Thymus (tissue), 11 donors: ENCODE results near the gene PAGR1. TPM values are rescaled to one million over a fixed set of nuclear protein-coding genes. Genes with fewer than 3 reads are reported as not detected.
A peak's percentile ranks its signal among the peaks of the same experiment; 100 is the strongest.
"Not testable (repeated sequence)": the region's sequence is repeated elsewhere in the genome, so short reads cannot be mapped to it uniquely, and the experiment has no call there.

ENCODE experiments used
- DNase-seq, 9 donors: peaks; one replicate each; pipeline ENCODE4 v3.0.0-alpha.2; 2013; ENCODE audit warnings: low spot score in 9 of 9, low read depth in 6 of 9, missing footprints in 1 of 9
- H3K27ac ChIP-seq, 2 donors: one replicate each; pipeline ENCODE4 v1.5.1; 2013; ENCODE audit warnings: control low read depth in 1 of 2, low read depth in 1 of 2, low read length in 1 of 2, mild to moderate bottlenecking in 1 of 2, moderate library complexity in 1 of 2
- H3K27me3 ChIP-seq, 2 donors: one replicate each; pipeline ENCODE4 v1.5.1; 2013; ENCODE audit warnings: low read length in 1 of 2; ENCODE audit not compliant: control insufficient read depth in 2 of 2, insufficient read depth in 1 of 2
- H3K36me3 ChIP-seq, 2 donors: one replicate each; pipeline ENCODE4 v1.5.1; 2013; ENCODE audit warnings: low read length in 1 of 2, mild to moderate bottlenecking in 1 of 2, moderate library complexity in 1 of 2; ENCODE audit not compliant: control insufficient read depth in 2 of 2, insufficient read depth in 2 of 2
- H3K4me1 ChIP-seq, 2 donors: one replicate each; pipeline ENCODE4 v1.5.1; 2013; ENCODE audit warnings: low read length in 2 of 2; ENCODE audit not compliant: control insufficient read depth in 2 of 2, insufficient read depth in 2 of 2
- H3K4me3 ChIP-seq, 2 donors: one replicate each; pipeline ENCODE4 v1.5.1; 2013; ENCODE audit warnings: low read length in 2 of 2, control low read depth in 1 of 2, mild to moderate bottlenecking in 1 of 2
- H3K9me3 ChIP-seq, 2 donors: one replicate each; pipeline ENCODE4 v1.5.1; 2013; ENCODE audit warnings: low read length in 1 of 2, mild to moderate bottlenecking in 1 of 2; ENCODE audit not compliant: control insufficient read depth in 2 of 2, insufficient read depth in 1 of 2
- WGBS: extraction: QIAGEN DNeasy Blood & Tissue Kit; methylation state at CpG from one replicate; pipeline ENCODE4 v1.1.7; 2013; 5-methylcytosine and 5-hydroxymethylcytosine counted together
- polyA plus RNA-seq: library from polyadenylated mRNA; stranded (reverse); fragments of 200-250 nt; gene quantifications from one replicate; pipeline ENCODE4 v1.2.3, GENCODE V29; 2013
- total RNA-seq: library from RNA; stranded (reverse); fragments of 120-200 nt; gene quantifications from one replicate; pipeline ENCODE4 v1.2.4, GENCODE V29; 2013
- donor health status: healthy.

The PAGR1 gene
- total and polyA plus RNA-seq, 2 donors, result 36.0 to 44.4 TPM

DNA sequence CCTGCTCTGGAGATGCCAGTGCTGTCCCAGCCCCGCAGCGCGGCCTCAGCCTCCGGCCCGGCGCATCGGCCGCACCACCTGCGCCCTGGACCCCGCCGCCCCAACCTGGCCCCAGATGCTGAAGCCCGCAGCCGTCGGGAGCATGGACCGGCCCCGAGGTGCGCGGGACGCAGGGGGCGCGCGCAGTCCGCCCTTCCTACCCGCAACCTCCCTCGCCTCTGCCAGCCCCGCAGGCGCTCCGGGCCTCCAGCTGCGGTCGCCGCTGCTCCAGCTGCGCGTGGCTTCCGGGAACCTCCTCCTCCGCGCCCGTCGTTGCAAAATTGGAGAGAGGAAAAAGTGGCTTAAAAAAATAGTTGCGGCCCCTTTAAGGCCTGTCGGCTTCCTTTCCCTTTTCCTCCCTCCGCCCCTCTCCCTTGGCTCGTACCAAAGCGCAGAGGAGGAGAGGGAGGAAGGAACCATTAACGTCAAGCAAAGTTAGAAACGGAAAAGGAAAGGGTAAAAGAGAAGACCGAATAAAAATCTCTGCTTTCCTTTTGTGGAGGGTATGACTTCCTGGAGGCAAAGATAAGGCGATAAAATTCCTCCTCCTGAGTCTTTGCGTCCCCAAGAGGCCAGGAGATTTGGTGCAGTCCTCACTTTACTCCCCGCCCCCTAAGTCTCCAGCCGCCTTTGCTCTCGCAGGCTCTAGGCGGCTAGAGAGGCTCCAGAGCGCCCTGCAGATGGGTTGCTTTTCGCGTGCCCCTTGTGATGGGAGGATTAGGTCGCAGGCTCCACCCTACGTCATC lies 47.1 kb downstream of the PAGR1 start, which contains the start of gene CDIPT:
Gene CDIPT (minus strand): TSS at position 343 of the 785 bp plus-strand sequence. CDS start 369 bp downstream, outside the sequence.
- Histone ChIP-seq H3K4me1 (peaks cover 5 to 22% of the 10 kb centered on the region in 2 donors), H3K27ac (peak within 1 kb of the TSS; percentile 94 to 99), H3K9me3 (no peaks in the 10 kb centered on the region), H3K27me3 (peaks cover 0 to 2% of the 10 kb centered on the region in 2 donors), H3K36me3 (peaks cover 27 to 33% of the 10 kb centered on the region in 2 donors), H3K4me3 (peak within 1 kb of the TSS; percentile 89 to 92)
- DNase-seq, result peak; percentile 90 to 99 (median 96)
- under 1% methylated on average over 57 of the region's 57 CpGs for WGBS

DNA sequence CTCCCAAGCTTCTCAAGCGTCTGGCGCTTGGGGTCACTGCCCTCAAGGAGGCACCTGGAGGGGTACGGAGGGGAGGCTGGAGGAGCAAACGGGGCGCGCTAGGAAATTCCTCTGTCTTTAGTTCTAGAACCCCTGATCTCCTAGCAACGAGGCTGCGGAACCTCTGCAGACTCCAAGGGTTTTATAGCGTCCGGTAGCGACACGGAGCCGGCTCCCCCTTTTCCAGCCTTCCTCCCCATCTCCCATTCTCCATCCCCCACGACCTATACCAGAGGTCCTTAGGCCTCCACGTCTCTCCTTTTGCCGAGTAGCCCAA lies 47.7 kb downstream of the PAGR1 start:
- Histone ChIP-seq H3K4me3 (no peak overlapping the region), H3K4me1 (peaks cover 5 to 22% of the 10 kb centered on the region in 2 donors), H3K27me3 (peaks cover 0 to 2% of the 10 kb centered on the region in 2 donors), H3K27ac (peak overlapping the region in 1 of 2 donors; percentile 99), H3K36me3 (peaks cover 22 to 28% of the 10 kb centered on the region in 2 donors), H3K9me3 (no peaks in the 10 kb centered on the region)
- DNase-seq, result no peak
- 38% methylated on average over 16 of the region's 16 CpGs for WGBS

DNA sequence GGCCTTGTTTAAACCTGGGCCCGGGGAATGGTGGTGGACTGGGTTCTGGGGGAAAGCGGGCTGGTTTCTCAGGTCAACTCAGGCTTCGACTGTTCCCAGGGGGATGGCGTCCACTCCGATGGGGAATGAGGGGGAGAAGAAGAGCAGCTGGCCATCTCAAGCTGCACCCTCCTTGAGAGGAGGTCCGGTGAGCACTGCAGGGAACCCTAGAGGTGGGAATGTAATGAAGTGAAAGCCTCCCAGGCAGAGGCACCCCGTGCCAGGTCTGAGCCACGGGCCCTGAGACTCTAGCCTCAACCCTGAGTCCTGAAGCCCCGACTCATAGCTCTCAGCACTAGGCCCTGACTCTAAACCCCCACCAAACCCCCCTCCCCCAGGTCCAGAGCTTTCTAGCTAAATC lies 48.3 kb downstream of the PAGR1 start:
- 90% methylated on average over 9 of the region's 9 CpGs for WGBS
- no peak overlapping the region for H3K4me3 ChIP-seq
- no peaks in the 10 kb centered on the region for H3K9me3 ChIP-seq
- H3K4me1 ChIP-seq, result peaks cover 5 to 22% of the 10 kb centered on the region in 2 donors
- peaks cover 16 to 22% of the 10 kb centered on the region in 2 donors for H3K36me3 ChIP-seq
- DNase-seq, result no peak
- H3K27me3 ChIP-seq, result peaks cover 0 to 2% of the 10 kb centered on the region in 2 donors
- no peak overlapping the region for H3K27ac ChIP-seq

DNA sequence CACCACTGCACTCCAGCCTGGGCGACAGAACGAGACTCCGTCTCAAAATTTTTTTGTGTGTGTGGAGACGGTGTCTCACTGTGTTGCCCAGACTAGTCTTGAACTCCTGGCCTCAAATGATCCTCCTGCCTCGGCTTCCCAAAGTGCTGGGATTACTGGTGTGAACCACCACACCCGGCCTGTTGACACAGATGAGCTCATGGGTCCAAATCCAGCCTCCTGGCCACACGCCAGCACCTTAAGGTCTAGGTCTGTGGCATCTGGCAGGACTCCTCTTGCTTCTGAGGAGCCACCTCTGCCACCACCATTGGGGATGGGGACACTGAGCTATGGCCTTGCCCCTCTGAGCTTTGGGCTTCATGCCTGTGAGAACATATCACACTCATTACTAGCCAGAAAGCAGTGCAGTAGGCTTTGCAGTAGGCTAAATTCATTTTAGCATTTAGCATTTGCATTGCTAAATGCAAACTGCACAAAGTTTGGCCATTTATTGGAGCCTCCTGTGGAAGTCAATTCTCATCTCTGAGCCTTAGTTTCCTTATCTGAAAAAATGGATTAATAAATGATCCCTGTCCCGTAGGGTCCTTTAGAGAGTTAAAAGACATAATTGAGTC lies 52.6 kb downstream of the PAGR1 start:
- H3K27me3 ChIP-seq, result peaks cover 0 to 12% of the 10 kb centered on the region in 2 donors
- peaks cover 0 to 4% of the 10 kb centered on the region in 2 donors for H3K4me1 ChIP-seq
- WGBS, result 94% methylated on average over 8 of the region's 8 CpGs

DNA sequence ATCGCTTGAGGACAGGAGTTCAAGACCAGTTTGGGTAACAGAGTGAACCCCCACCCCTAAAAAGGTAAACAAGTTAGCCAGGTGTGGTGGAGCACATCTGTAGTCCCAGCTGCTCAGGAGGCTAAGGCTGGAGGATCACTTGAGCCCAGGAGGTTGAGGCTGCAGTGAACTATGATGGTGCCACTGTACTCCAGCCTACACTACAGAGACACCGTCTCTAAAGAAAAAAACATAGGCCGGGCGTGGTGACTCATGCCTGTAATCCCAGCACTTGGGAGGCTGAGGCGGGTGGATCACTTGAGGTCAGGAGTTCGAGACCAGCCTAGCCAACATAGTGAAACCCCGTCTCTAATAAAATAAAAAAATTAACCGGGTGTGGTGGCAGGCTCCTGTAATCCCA lies 53.1 kb downstream of the PAGR1 start:
- H3K27me3 ChIP-seq, result peaks cover under 1 to 16% of the 10 kb centered on the region in 2 donors
- H3K36me3 ChIP-seq, H3K27ac ChIP-seq, H3K4me3 ChIP-seq, H3K4me1 ChIP-seq, DNase-seq, H3K9me3 ChIP-seq: not testable (repeated sequence)
- WGBS, result 97% methylated on average over 8 of the region's 8 CpGs

More for the DNA sequence above, 52.6 kb downstream of the PAGR1 start:
- Histone ChIP-seq H3K27ac (no peak overlapping the region), H3K4me3 (no peak overlapping the region), H3K36me3 (no peaks in the 10 kb centered on the region), H3K9me3 (no peaks in the 10 kb centered on the region)
- DNase-seq, result no peak

Other genes starting within 250 kb of the PAGR1 start
- gene SPN, start 152.9 kb upstream of the PAGR1 start, total RNA-seq, result 48.7 TPM
- 49.3 TPM for gene SPN, start 152.9 kb upstream of the PAGR1 start, polyA plus RNA-seq
- 16.9 TPM for gene QPRT, start 137.0 kb upstream of the PAGR1 start, total RNA-seq
- gene QPRT, start 137.0 kb upstream of the PAGR1 start, polyA plus RNA-seq, result 8.6 TPM
- 16.7 TPM for gene C16orf54, start 70.2 kb upstream of the PAGR1 start, total RNA-seq
- gene C16orf54, start 70.2 kb upstream of the PAGR1 start, polyA plus RNA-seq, result 19.0 TPM
- gene ZG16, start 37.9 kb upstream of the PAGR1 start, total RNA-seq, result 0.09 TPM
- gene ZG16, start 37.9 kb upstream of the PAGR1 start, polyA plus RNA-seq, result 0.27 TPM
- 105 TPM for gene KIF22, start 25.4 kb upstream of the PAGR1 start, total RNA-seq
- gene KIF22, start 25.4 kb upstream of the PAGR1 start, polyA plus RNA-seq, result 82.5 TPM
- gene MAZ, start 9.6 kb upstream of the PAGR1 start, total RNA-seq, result 192 TPM
- 178 TPM for gene MAZ, start 9.6 kb upstream of the PAGR1 start, polyA plus RNA-seq
- 0.85 TPM for gene PRRT2, start 4.0 kb upstream of the PAGR1 start, total RNA-seq
- 1.0 TPM for gene PRRT2, start 4.0 kb upstream of the PAGR1 start, polyA plus RNA-seq
- gene MVP, start 4.3 kb downstream of the PAGR1 start, total RNA-seq, result 49.0 TPM
- gene MVP, start 4.3 kb downstream of the PAGR1 start, polyA plus RNA-seq, result 165 TPM
- 44.1 TPM for gene CDIPT, start 47.1 kb downstream of the PAGR1 start, total RNA-seq
- gene CDIPT, start 47.1 kb downstream of the PAGR1 start, polyA plus RNA-seq, result 73.3 TPM
- gene SEZ6L2, start 83.4 kb downstream of the PAGR1 start, total RNA-seq, result 0.66 TPM
- gene SEZ6L2, start 83.4 kb downstream of the PAGR1 start, polyA plus RNA-seq, result 0.98 TPM
- gene ASPHD1, start 84.3 kb downstream of the PAGR1 start, total RNA-seq, result 0.09 TPM
- 0.46 TPM for gene ASPHD1, start 84.3 kb downstream of the PAGR1 start, polyA plus RNA-seq
- gene KCTD13, start 110.1 kb downstream of the PAGR1 start, total RNA-seq, result 4.4 TPM
- gene KCTD13, start 110.1 kb downstream of the PAGR1 start, polyA plus RNA-seq, result 16.9 TPM
- 61.4 TPM for gene TMEM219, start 145.9 kb downstream of the PAGR1 start, total RNA-seq
- 155 TPM for gene TMEM219, start 145.9 kb downstream of the PAGR1 start, polyA plus RNA-seq
- gene TAOK2, start 157.7 kb downstream of the PAGR1 start, total RNA-seq, result 18.5 TPM
- gene TAOK2, start 157.7 kb downstream of the PAGR1 start, polyA plus RNA-seq, result 28.7 TPM
- gene HIRIP3, start 179.5 kb downstream of the PAGR1 start, total RNA-seq, result 19.9 TPM
- gene HIRIP3, start 179.5 kb downstream of the PAGR1 start, polyA plus RNA-seq, result 14.8 TPM
- 48.1 TPM for gene INO80E, start 180.1 kb downstream of the PAGR1 start, total RNA-seq
- 84.5 TPM for gene INO80E, start 180.1 kb downstream of the PAGR1 start, polyA plus RNA-seq
- gene DOC2A, start 194.9 kb downstream of the PAGR1 start, total RNA-seq, result 0.24 TPM
- 1.3 TPM for gene DOC2A, start 194.9 kb downstream of the PAGR1 start, polyA plus RNA-seq
- gene C16orf92, start 207.0 kb downstream of the PAGR1 start, total RNA-seq, result not detected
- gene C16orf92, start 207.0 kb downstream of the PAGR1 start, polyA plus RNA-seq, result not detected
- 0.24 TPM for gene TLCD3B, start 215.1 kb downstream of the PAGR1 start, total RNA-seq
- gene TLCD3B, start 215.1 kb downstream of the PAGR1 start, polyA plus RNA-seq, result 0.68 TPM
- gene ALDOA, start 249.6 kb downstream of the PAGR1 start, total RNA-seq, result 523 TPM
- 451 TPM for gene ALDOA, start 249.6 kb downstream of the PAGR1 start, polyA plus RNA-seq